Mesendoderm (in vitro differentiated cells): ENCODE measurements around the gene SPRTN.

Experiments used
- DNase-seq: peaks from one replicate; pipeline ENCODE4 v3.0.0; 2013
- H2AK5ac ChIP-seq: 2 replicates; pipeline ENCODE4 v1.6.1; 2013; ENCODE audit warnings: low read length, inconsistent platforms
- H2BK120ac ChIP-seq: 2 replicates; pipeline ENCODE4 v1.6.1; 2013; ENCODE audit warnings: low read depth, mild to moderate bottlenecking, low read length, moderate library complexity, mixed read lengths
- H2BK15ac ChIP-seq: replicated peaks from 2 replicates; pipeline ENCODE4 v1.6.1; 2013; ENCODE audit warnings: low read depth, mild to moderate bottlenecking, moderate library complexity
- H2BK5ac ChIP-seq: 2 replicates; pipeline ENCODE4 v1.6.1; 2013; ENCODE audit warnings: low read length, inconsistent platforms
- H3K18ac ChIP-seq: 2 replicates; pipeline ENCODE4 v1.6.1; 2013; ENCODE audit warnings: mild to moderate bottlenecking, low read length, mixed read lengths
- H3K23ac ChIP-seq: one replicate; pipeline ENCODE4 v1.6.1; 2013; ENCODE audit warnings: low read length
- H3K27ac ChIP-seq: 2 replicates; pipeline ENCODE4 v1.5.1; 2013; ENCODE audit warnings: low read depth, mild to moderate bottlenecking, inconsistent platforms, low read length, moderate library complexity
- H3K27me3 ChIP-seq: 2 replicates; pipeline ENCODE4 v1.6.1; 2013; ENCODE audit warnings: low read length, control low read depth, mild to moderate bottlenecking, inconsistent platforms; ENCODE audit not compliant: insufficient read depth, poor library complexity
- H3K36me3 ChIP-seq: 2 replicates; pipeline ENCODE4 v1.6.1; 2013; ENCODE audit warnings: low read length, inconsistent platforms; ENCODE audit not compliant: control insufficient read depth, insufficient read depth
- H3K4ac ChIP-seq: one replicate; pipeline ENCODE4 v1.6.1; 2013; ENCODE audit warnings: low read depth, mild to moderate bottlenecking, low read length, moderate library complexity
- H3K4me1 ChIP-seq: 2 replicates; pipeline ENCODE4 v1.6.1; 2013; ENCODE audit warnings: low read depth, low read length, inconsistent platforms; ENCODE audit not compliant: control insufficient read depth
- H3K4me2 ChIP-seq: 2 replicates; pipeline ENCODE4 v1.6.1; 2013; ENCODE audit warnings: low read length
- H3K4me3 ChIP-seq: 2 replicates; pipeline ENCODE4 v1.5.1; 2013; ENCODE audit warnings: mild to moderate bottlenecking, low read length
- H3K56ac ChIP-seq: one replicate; pipeline ENCODE4 v1.6.1; 2013; ENCODE audit warnings: low read length
- H3K79me1 ChIP-seq: 2 replicates; pipeline ENCODE4 v1.6.1; 2013; ENCODE audit warnings: low read length, inconsistent platforms
- H3K79me2 ChIP-seq: 2 replicates; pipeline ENCODE4 v1.6.1; 2013; ENCODE audit warnings: mild to moderate bottlenecking, low read length; ENCODE audit not compliant: control insufficient read depth, insufficient read depth
- H3K9ac ChIP-seq: 2 replicates; pipeline ENCODE4 v1.6.1; 2013; ENCODE audit warnings: low read length, inconsistent platforms
- H4K5ac ChIP-seq: one replicate; pipeline ENCODE4 v1.6.1; 2013; ENCODE audit warnings: low read length
- H4K8ac ChIP-seq: one replicate; pipeline ENCODE4 v1.6.1; 2013; ENCODE audit warnings: low read depth, mild to moderate bottlenecking, control low read depth, low read length, moderate library complexity
- WGBS: extraction: QIAGEN DNeasy Blood & Tissue Kit; methylation state at CpG from one replicate; pipeline ENCODE4 v1.1.7; 2013; ENCODE audit warnings: low lambda C conversion rate, missing lambda C conversion rate; ENCODE audit not compliant: insufficient coverage; ENCODE audit errors: extremely low coverage; 5-methylcytosine and 5-hydroxymethylcytosine counted together

SPRTN gene

DNA sequence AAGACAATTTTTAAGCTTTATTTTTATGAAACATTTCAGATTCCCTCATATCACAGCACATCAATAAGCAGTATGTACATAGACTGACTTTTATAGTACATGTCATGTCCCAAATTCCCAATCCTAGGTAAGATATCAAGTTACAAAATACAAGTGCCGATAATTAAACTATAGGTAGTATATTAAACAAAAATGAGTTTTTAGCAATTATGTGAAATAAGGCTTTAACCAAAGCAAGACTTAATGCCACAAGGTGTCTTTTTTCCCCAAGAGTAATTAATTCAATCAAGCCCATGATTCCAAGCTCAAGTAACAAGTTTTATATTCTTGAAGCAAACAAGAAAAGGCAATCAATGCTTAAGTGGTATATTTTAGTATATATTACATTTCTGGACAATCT is 5.3 kb upstream of the SPRTN start:
- no peak for DNase-seq
- Histone ChIP-seq H3K79me2 (peaks cover 26% of the 10 kb centered on the region), H2AK5ac (no peak overlapping the region), H3K18ac (no peak overlapping the region), H3K79me1 (peaks cover 16% of the 10 kb centered on the region), H3K56ac (no peak overlapping the region), H3K4me2 (no peak overlapping the region), H3K9ac (no peak overlapping the region), H2BK15ac (no peak overlapping the region), H4K5ac (no peak overlapping the region), H2BK120ac (no peak overlapping the region), H3K4ac (no peak overlapping the region), H3K27me3 (no peaks in the 10 kb centered on the region), H4K8ac (no peak overlapping the region), H3K4me3 (no peak overlapping the region), H3K27ac (no peak overlapping the region), H2BK5ac (no peak overlapping the region), H3K23ac (no peak overlapping the region), H3K4me1 (peaks cover 8% of the 10 kb centered on the region), H3K36me3 (no peaks in the 10 kb centered on the region)
- WGBS = no CpG with 5 or more reads among the region's 1 CpG

DNA sequence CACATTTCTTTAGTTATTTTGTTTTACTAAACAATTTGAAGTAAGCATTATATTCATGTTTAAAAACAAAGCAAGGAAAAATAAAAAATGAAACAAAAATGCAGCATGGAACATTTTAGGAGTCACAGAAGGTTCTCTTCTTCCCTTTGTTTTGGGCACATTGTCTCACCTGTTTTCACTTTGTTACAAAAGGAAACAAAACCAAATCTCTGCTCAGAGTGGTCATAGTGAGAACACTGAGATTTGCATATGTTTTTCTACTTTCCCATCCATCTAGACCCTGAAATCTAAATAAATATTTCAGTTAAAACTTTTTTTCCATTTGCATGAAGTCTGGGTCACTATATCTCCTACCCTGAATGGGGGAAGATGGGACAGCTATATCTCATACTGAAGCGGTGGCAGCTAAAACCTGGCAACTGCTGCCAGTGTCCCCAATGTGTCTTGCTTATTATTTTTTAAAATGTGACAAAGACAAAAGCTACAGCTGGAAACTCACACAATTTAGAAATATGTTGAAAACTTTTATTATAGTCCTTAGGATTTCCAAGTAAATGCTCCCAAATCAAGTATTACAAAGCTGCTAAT is 3.9 kb upstream of the SPRTN start:
- no CpG with 5 or more reads among the region's 1 CpG for WGBS
- H3K27me3 ChIP-seq = no peaks in the 10 kb centered on the region
- H2AK5ac ChIP-seq = no peak overlapping the region
- H4K5ac ChIP-seq = no peak overlapping the region
- no peak overlapping the region for H3K4ac ChIP-seq
- peaks cover 35% of the 10 kb centered on the region for H3K79me2 ChIP-seq
- H3K79me1 ChIP-seq = peaks cover 16% of the 10 kb centered on the region
- H3K4me2 ChIP-seq = peak overlapping the region; percentile 23
- H3K18ac ChIP-seq = no peak overlapping the region
- no peak overlapping the region for H3K56ac ChIP-seq
- no peaks in the 10 kb centered on the region for H3K36me3 ChIP-seq
- DNase-seq = no peak
- H2BK15ac ChIP-seq = no peak overlapping the region
- H2BK5ac ChIP-seq = no peak overlapping the region
- H3K9ac ChIP-seq = peak overlapping the region; percentile 2
- H3K4me1 ChIP-seq = peaks cover 8% of the 10 kb centered on the region
- no peak overlapping the region for H3K4me3 ChIP-seq
- no peak overlapping the region for H3K23ac ChIP-seq
- H2BK120ac ChIP-seq = no peak overlapping the region
- no peak overlapping the region for H4K8ac ChIP-seq
- H3K27ac ChIP-seq = no peak overlapping the region

DNA sequence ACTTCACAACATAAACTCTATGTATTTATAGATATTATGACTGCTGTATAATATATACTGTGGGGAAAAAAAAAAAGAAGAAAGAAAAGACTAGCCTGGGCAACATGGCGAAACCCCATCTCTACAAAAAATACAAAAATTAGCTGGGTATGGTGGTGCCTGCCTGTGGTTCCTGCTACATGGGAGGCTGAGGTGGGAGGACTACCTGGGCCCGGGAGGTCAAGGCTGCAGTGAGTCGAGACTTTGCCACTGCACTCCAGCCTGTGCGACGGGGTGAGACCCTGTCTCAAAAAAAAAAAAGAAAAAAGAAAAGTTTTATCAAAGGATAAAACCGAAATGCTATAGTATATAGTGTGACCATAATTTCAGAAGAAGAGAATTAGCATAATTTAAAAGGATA is 3.1 kb upstream of the SPRTN start:
- H3K4me2 ChIP-seq = no peak overlapping the region
- H3K4me3 ChIP-seq = no peak overlapping the region
- no peak for DNase-seq
- H3K36me3 ChIP-seq = no peaks in the 10 kb centered on the region
- no peak overlapping the region for H3K27ac ChIP-seq
- no peak overlapping the region for H3K9ac ChIP-seq
- H3K23ac ChIP-seq = no peak overlapping the region
- H4K5ac ChIP-seq = no peak overlapping the region
- H3K79me2 ChIP-seq = peaks cover 41% of the 10 kb centered on the region
- H4K8ac ChIP-seq = no peak overlapping the region
- H3K18ac ChIP-seq = no peak overlapping the region
- H3K79me1 ChIP-seq = peaks cover 18% of the 10 kb centered on the region
- no peak overlapping the region for H2AK5ac ChIP-seq
- H2BK15ac ChIP-seq = no peak overlapping the region
- H3K4me1 ChIP-seq = peaks cover 13% of the 10 kb centered on the region
- WGBS = no CpG with 5 or more reads among the region's 6 CpGs
- H2BK120ac ChIP-seq = no peak overlapping the region
- no peaks in the 10 kb centered on the region for H3K27me3 ChIP-seq
- H3K56ac ChIP-seq = no peak overlapping the region
- H2BK5ac ChIP-seq = no peak overlapping the region
- no peak overlapping the region for H3K4ac ChIP-seq

DNA sequence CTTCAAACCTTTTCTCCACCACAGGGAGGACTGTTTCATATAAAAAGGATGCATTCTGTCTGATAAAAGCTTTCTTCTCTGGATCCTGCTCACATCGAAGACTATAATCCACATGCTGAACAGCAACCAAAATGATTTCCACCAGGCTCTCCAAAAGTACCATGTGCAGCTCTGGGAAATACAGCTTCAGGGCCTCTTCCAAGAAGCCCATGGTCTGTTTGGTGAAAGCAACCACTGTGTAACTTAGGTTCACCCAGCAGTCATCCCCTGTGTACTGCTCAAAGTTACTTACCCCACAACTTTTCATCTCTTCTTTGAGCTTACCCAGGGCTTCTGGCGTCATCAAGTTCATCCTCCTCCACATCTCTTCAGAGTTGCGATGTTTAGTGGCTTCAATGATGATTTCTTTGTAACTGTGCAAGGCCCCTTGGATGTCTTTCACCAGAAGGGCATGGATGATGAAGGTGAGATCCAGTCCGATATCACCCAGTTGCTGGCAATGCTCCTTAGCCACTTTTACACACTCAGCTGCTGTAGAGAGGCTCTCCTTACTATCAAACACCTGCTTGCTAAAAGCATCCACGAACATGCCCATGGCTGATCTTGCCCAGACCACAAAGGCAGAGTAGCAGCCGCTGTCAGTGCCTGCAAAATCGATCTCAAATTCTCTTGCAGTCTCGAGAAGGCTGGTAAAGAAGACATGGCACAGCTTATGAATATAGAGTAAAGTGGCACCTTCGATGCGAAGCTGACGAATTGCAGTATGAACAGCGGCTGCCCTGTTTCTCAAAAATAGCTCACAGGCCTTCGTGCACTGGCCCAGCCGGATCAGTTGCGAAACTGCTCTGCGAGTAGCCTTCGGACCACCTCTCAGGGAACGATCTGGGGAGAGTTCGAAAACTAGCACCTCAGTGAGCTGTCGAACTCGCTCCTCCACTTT is 2.2 kb upstream of the SPRTN start:
- H2BK15ac ChIP-seq = no peak overlapping the region
- no peak overlapping the region for H2AK5ac ChIP-seq
- peaks cover 13% of the 10 kb centered on the region for H3K4me1 ChIP-seq
- H3K9ac ChIP-seq = peak overlapping the region; percentile 84
- H3K27me3 ChIP-seq = no peaks in the 10 kb centered on the region
- H4K5ac ChIP-seq = no peak overlapping the region
- no peak overlapping the region for H4K8ac ChIP-seq
- no peak overlapping the region for H3K18ac ChIP-seq
- H3K56ac ChIP-seq = peak overlapping the region; percentile 18
- no peak overlapping the region for H3K23ac ChIP-seq
- no peak overlapping the region for H3K4me3 ChIP-seq
- H3K27ac ChIP-seq = no peak overlapping the region
- peaks cover 18% of the 10 kb centered on the region for H3K79me1 ChIP-seq
- no CpG with 5 or more reads among the region's 21 CpGs for WGBS
- no peaks in the 10 kb centered on the region for H3K36me3 ChIP-seq
- H3K4ac ChIP-seq = no peak overlapping the region
- peaks cover 43% of the 10 kb centered on the region for H3K79me2 ChIP-seq
- H2BK120ac ChIP-seq = no peak overlapping the region
- H2BK5ac ChIP-seq = no peak overlapping the region
- peak overlapping the region; percentile 94 for H3K4me2 ChIP-seq
- no peak for DNase-seq

DNA sequence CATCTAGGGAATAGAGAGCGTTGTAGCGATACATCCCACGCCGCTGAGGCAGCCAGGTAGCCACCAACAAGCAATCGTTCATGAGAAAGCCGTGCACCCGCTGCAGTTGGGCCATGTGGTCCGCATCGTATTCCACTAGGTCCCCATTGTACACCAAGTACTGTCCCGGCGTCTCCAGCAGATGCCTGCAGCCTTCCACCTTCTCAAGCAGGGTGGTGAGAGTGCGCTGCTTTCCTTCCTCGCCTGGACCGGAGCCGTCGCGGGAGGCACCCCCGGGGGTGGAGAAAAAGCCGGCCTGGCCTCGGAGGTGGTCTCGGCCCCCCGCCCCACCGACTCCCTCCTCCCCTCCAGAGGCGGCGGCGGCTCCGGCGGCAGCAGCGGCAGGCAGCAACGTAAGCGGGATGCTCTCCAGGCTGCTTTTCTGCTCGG is 1.0 kb upstream of the SPRTN start:
- Histone ChIP-seq H3K4me1 (peaks cover 13% of the 10 kb centered on the region), H4K8ac (no peak overlapping the region), H3K18ac (no peak overlapping the region), H3K27me3 (no peaks in the 10 kb centered on the region), H3K36me3 (no peaks in the 10 kb centered on the region), H3K56ac (peak overlapping the region; percentile 92), H2BK120ac (no peak overlapping the region), H2BK15ac (no peak overlapping the region), H3K23ac (peak overlapping the region; percentile 57), H3K9ac (peak overlapping the region; percentile 84), H3K4ac (no peak overlapping the region), H2BK5ac (no peak overlapping the region), H3K4me2 (peak overlapping the region; percentile 94), H4K5ac (no peak overlapping the region), H2AK5ac (no peak overlapping the region), H3K27ac (no peak overlapping the region), H3K79me2 (peaks cover 43% of the 10 kb centered on the region), H3K4me3 (peak overlapping the region; percentile 94), H3K79me1 (peaks cover 16% of the 10 kb centered on the region)
- DNase-seq = no peak
- WGBS = no CpG with 5 or more reads among the region's 32 CpGs
